OCI-M2 (cell line): ENCODE results near the gene PIK3R5.

Experiments
- DNase-seq: peaks from one replicate; lab custom pipeline; 2025; ENCODE audit not compliant: unreplicated experiment; lab: John Stamatoyannopoulos, UW

The PIK3R5 gene

GRCh38 chr17:8881606-8882005 lies 83.9 kb downstream of the PIK3R5 start:
- no peak for DNase-seq

- no peak for DNase-seq
Observed at GRCh38 chr17:8880466-8880865, 85.0 kb downstream of the PIK3R5 start.

GRCh38 chr17:8879410-8879809 lies 86.1 kb downstream of the PIK3R5 start:
- no peak for DNase-seq

- no peak for DNase-seq
Observed at GRCh38 chr17:8877984-8878383, 87.5 kb downstream of the PIK3R5 start.

- DNase-seq = no peak
Observed at GRCh38 chr17:8875957-8876356, 89.5 kb downstream of the PIK3R5 start.

GRCh38 chr17:8875436-8875835 lies 90.1 kb downstream of the PIK3R5 start:
- no peak for DNase-seq

GRCh38 chr17:8873801-8874715 lies 91.4 kb downstream of the PIK3R5 start:
- no peak for DNase-seq

GRCh38 chr17:8872705-8873435 lies 92.6 kb downstream of the PIK3R5 start:
- no peak for DNase-seq

GRCh38 chr17:8872036-8872704 lies 93.3 kb downstream of the PIK3R5 start:
- DNase-seq = no peak

- no peak for DNase-seq
Observed at GRCh38 chr17:8871081-8871581, 94.4 kb downstream of the PIK3R5 start.

- no peak for DNase-seq
Observed at GRCh38 chr17:8870406-8871040, 95.0 kb downstream of the PIK3R5 start.

GRCh38 chr17:8869114-8869815 lies 96.2 kb downstream of the PIK3R5 start:
- DNase-seq = no peak

- DNase-seq = no peak
Observed at GRCh38 chr17:8868529-8868951, 97.0 kb downstream of the PIK3R5 start.

- no peak for DNase-seq
Observed at GRCh38 chr17:8868092-8868491, 97.4 kb downstream of the PIK3R5 start.

- no peak for DNase-seq
Observed at GRCh38 chr17:8867361-8867981, 98.0 kb downstream of the PIK3R5 start, which contains the start of gene PIK3R6. Gene PIK3R6 (minus strand): TSS chr17:8867674. CDS start chr17:8849794, 17,880 bp downstream.

GRCh38 chr17:8865811-8866210 lies 99.7 kb downstream of the PIK3R5 start:
- no peak for DNase-seq

GRCh38 chr17:8865385-8865784 lies 100.1 kb downstream of the PIK3R5 start:
- DNase-seq = no peak

- no peak for DNase-seq
Observed at GRCh38 chr17:8862213-8863056, 103.1 kb downstream of the PIK3R5 start.
